H9 (cell line): Measurements from ENCODE around the gene CSRNP3. TPM values are rescaled to one million over a fixed set of nuclear protein-coding genes. Genes with fewer than 3 reads are reported as not detected.

Experiments
- DNase-seq: peaks from one replicate; pipeline ENCODE4 v3.0.0-alpha.2; 2017
- H2AFZ ChIP-seq: one replicate; pipeline ENCODE4 v1.6.1; 2013; ENCODE audit warnings: mild to moderate bottlenecking, low read length, control low read depth, moderate library complexity
- H2AK5ac ChIP-seq: 2 replicates; pipeline ENCODE4 v1.6.1; 2013; ENCODE audit warnings: low read length, control low read depth, mixed read lengths; ENCODE audit not compliant: insufficient read length
- H2BK120ac ChIP-seq: one replicate; pipeline ENCODE4 v1.6.1; 2013; ENCODE audit warnings: low read depth, mild to moderate bottlenecking, low read length, control low read depth, inconsistent platforms; ENCODE audit not compliant: poor library complexity, severe bottlenecking
- H2BK12ac ChIP-seq: 2 replicates; pipeline ENCODE4 v1.6.1; 2013; ENCODE audit warnings: low read length, control low read depth, mixed read lengths, low read depth; ENCODE audit not compliant: insufficient read length
- H2BK15ac ChIP-seq: 2 replicates; pipeline ENCODE4 v1.6.1; 2013; ENCODE audit warnings: low read depth, low read length, control low read depth
- H2BK20ac ChIP-seq: one replicate; pipeline ENCODE4 v1.6.1; 2013; ENCODE audit warnings: low read depth, mild to moderate bottlenecking, low read length, control low read depth, inconsistent platforms; ENCODE audit not compliant: poor library complexity, severe bottlenecking
- H2BK5ac ChIP-seq: 2 replicates; pipeline ENCODE4 v1.6.1; 2013; ENCODE audit warnings: low read length, control low read depth, mixed read lengths; ENCODE audit not compliant: insufficient read length
- H3K14ac ChIP-seq: 2 replicates; pipeline ENCODE4 v1.6.1; 2013; ENCODE audit warnings: low read length, control low read depth; ENCODE audit not compliant: insufficient read depth
- H3K18ac ChIP-seq: 2 replicates; pipeline ENCODE4 v1.6.1; 2013; ENCODE audit warnings: low read depth, mild to moderate bottlenecking, mixed read lengths, low read length, control low read depth; ENCODE audit not compliant: insufficient read length
- H3K23ac ChIP-seq: 2 replicates; pipeline ENCODE4 v1.6.1; 2013; ENCODE audit warnings: low read length, control low read depth, mixed read lengths, low read depth; ENCODE audit not compliant: insufficient read length
- H3K23me2 ChIP-seq: 2 replicates; pipeline ENCODE4 v1.6.1; 2013; ENCODE audit warnings: low read depth, mild to moderate bottlenecking, mixed read lengths, low read length, control low read depth; ENCODE audit not compliant: insufficient read length, poor library complexity, severe bottlenecking
- H3K27ac ChIP-seq: 2 replicates; pipeline ENCODE4 v1.5.1; 2013; ENCODE audit warnings: low read length, control low read depth, mixed read lengths, low read depth; ENCODE audit not compliant: insufficient read length
- H3K27me3 ChIP-seq: 2 replicates; pipeline ENCODE4 v1.6.1; 2013; ENCODE audit warnings: low read length, control low read depth, inconsistent platforms; ENCODE audit not compliant: insufficient read depth
- H3K4ac ChIP-seq: 2 replicates; pipeline ENCODE4 v1.6.1; 2013; ENCODE audit warnings: low read depth, mild to moderate bottlenecking, control low read depth, inconsistent platforms, low read length, moderate library complexity
- H3K4me1 ChIP-seq: 2 replicates; pipeline ENCODE4 v1.6.1; 2013; ENCODE audit warnings: low read length, control low read depth, inconsistent platforms; ENCODE audit not compliant: insufficient read depth
- H3K4me2 ChIP-seq: 2 replicates; pipeline ENCODE4 v1.6.1; 2013; ENCODE audit warnings: low read length, control low read depth, mixed read lengths; ENCODE audit not compliant: insufficient read length, insufficient read depth
- H3K56ac ChIP-seq: 2 replicates; pipeline ENCODE4 v1.6.1; 2013; ENCODE audit warnings: low read depth, mild to moderate bottlenecking, mixed read lengths, low read length, control low read depth; ENCODE audit not compliant: insufficient read length
- H3K79me1 ChIP-seq: 2 replicates; pipeline ENCODE4 v1.6.1; 2013; ENCODE audit warnings: low read depth, mild to moderate bottlenecking, moderate library complexity, low read length, control low read depth, inconsistent platforms; ENCODE audit not compliant: insufficient read depth, poor library complexity, severe bottlenecking
- H3K79me2 ChIP-seq: 2 replicates; pipeline ENCODE4 v1.6.1; 2013; ENCODE audit warnings: low read length, control low read depth, inconsistent platforms; ENCODE audit not compliant: insufficient read depth
- H3K9ac ChIP-seq: 2 replicates; pipeline ENCODE4 v1.6.1; 2013; ENCODE audit warnings: low read length, control low read depth, mixed read lengths; ENCODE audit not compliant: insufficient read length; ENCODE audit errors: extremely low read depth
- H3K9me3 ChIP-seq: one replicate; pipeline ENCODE4 v1.6.1; 2013; ENCODE audit warnings: low read depth, low read length, inconsistent platforms; ENCODE audit not compliant: control insufficient read depth
- H3T11ph ChIP-seq: one replicate; pipeline ENCODE4 v1.6.1; 2013; ENCODE audit warnings: mild to moderate bottlenecking, low read length, control low read depth, inconsistent platforms
- H4K20me1 ChIP-seq: one replicate; pipeline ENCODE4 v1.6.1; 2013; ENCODE audit not compliant: control insufficient read depth, insufficient read length, insufficient read depth
- H4K5ac ChIP-seq: 2 replicates; pipeline ENCODE4 v1.6.1; 2013; ENCODE audit warnings: low read depth, mild to moderate bottlenecking, mixed read lengths, low read length, control low read depth; ENCODE audit not compliant: insufficient read length
- H4K8ac ChIP-seq: replicated peaks from 2 replicates; pipeline ENCODE4 v1.6.1; 2013; ENCODE audit warnings: low read length, control low read depth, mixed read lengths, low read depth; ENCODE audit not compliant: insufficient read length
- H4K91ac ChIP-seq: 2 replicates; pipeline ENCODE4 v1.6.1; 2013; ENCODE audit warnings: low read depth, mild to moderate bottlenecking, moderate library complexity, mixed read lengths, low read length, control low read depth; ENCODE audit not compliant: insufficient read length
- H3K27ac Mint-ChIP-seq, 3 experiments: 2 replicates in 2 of 3; 3 replicates in 1 of 3; pipeline ENCODE4 v1.8.0; 2020 to 2021; ENCODE audit warnings: mixed read lengths in 3 of 3, mild to moderate bottlenecking in 1 of 3, moderate library complexity in 1 of 3
- H3K27me3 Mint-ChIP-seq: 2 replicates; pipeline ENCODE4 v1.8.0; 2021; ENCODE audit warnings: low read depth, mild to moderate bottlenecking, moderate library complexity, mixed read lengths
- H3K36me3 Mint-ChIP-seq, 3 experiments: 2 replicates in 2 of 3; 3 replicates in 1 of 3; pipeline ENCODE4 v1.8.0; 2020 to 2021; ENCODE audit warnings: low read depth in 3 of 3, mixed read lengths in 3 of 3; ENCODE audit not compliant: insufficient read depth in 1 of 3
- H3K4me1 Mint-ChIP-seq, 2 experiments: 2 replicates each; pipeline ENCODE4 v1.8.0; 2020; ENCODE audit warnings: mixed read lengths in 2 of 2
- H3K4me3 Mint-ChIP-seq, 2 experiments: 2 replicates in 1 of 2; 3 replicates in 1 of 2; pipeline ENCODE4 v1.8.0; 2020 to 2021; ENCODE audit warnings: mild to moderate bottlenecking in 2 of 2, mixed read lengths in 2 of 2, moderate library complexity in 1 of 2
- H3K9me3 Mint-ChIP-seq, 2 experiments: 2 replicates in 1 of 2; 3 replicates in 1 of 2; pipeline ENCODE4 v1.8.0; 2020; ENCODE audit warnings: mild to moderate bottlenecking in 2 of 2, mixed read lengths in 2 of 2, moderate library complexity in 1 of 2
- CTCF ChIP-seq: fragments of 200-600 bp; sonication (generic); conservative IDR thresholded peaks from 3 replicates; pipeline ENCODE4 v1.8.0; 2021; ENCODE audit warnings: antibody characterized with exemption, mild to moderate bottlenecking
- WGBS: extraction: QIAGEN DNeasy Blood & Tissue Kit; methylation state at CpG from one replicate; pipeline ENCODE4 v1.1.7; 2013; ENCODE audit warnings: missing lambda C conversion rate, low lambda C conversion rate, mixed read lengths; ENCODE audit not compliant: insufficient read length; ENCODE audit errors: extremely low coverage; 5-methylcytosine and 5-hydroxymethylcytosine counted together
- total RNA-seq: library from RNA; stranded (reverse); gene quantifications from 2 replicates; pipeline ENCODE4 v1.2.1, GENCODE V29; 2021

CSRNP3 gene
- total RNA-seq, 1 experiment from 2014 or later, result 3.6 TPM

DNA sequence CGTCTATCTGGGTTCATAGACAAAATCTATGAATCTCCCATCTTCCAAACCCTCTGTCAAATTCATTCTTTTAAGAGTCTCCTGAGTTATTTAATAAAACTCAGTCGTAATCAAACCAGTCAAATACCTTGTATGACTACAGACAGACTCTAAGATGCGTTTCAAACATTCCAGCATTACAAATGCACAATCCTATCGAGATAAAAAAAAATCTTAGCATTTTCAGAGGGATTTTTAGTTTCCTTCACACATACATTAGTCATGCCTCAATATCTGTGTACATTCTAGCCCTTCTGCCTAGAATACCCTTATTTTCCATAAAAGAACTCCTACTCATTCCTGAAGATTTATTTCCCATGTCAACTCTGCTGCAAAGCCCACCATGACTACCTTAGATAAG, 96.5 kb downstream of the CSRNP3 start:
- no peak overlapping the region for H3K14ac ChIP-seq
- no peak overlapping the region for H3K56ac ChIP-seq
- peaks cover 5% of the 10 kb centered on the region; the same call in 1 of the 2 replicates for H3K4me1 ChIP-seq
- H3K4ac ChIP-seq, result no peak overlapping the region
- TF ChIP-seq CTCF, result no peak
- H3K79me2 ChIP-seq, result no peaks in the 10 kb centered on the region
- H2AFZ ChIP-seq, result no peak overlapping the region
- H3K4me2 ChIP-seq, result no peak overlapping the region
- no peak overlapping the region for H4K8ac ChIP-seq
- H3K4me1 Mint-ChIP-seq, result peaks cover 18 to 21% of the 10 kb centered on the region in 2 experiments
- no peaks in the 10 kb centered on the region for H3K36me3 Mint-ChIP-seq
- no peak overlapping the region for H3K23ac ChIP-seq
- H3K18ac ChIP-seq, result no peak overlapping the region
- no peak overlapping the region for H3T11ph ChIP-seq
- no peak overlapping the region for H4K91ac ChIP-seq
- no peak for DNase-seq
- no peaks in the 10 kb centered on the region for H3K79me1 ChIP-seq
- H3K9me3 ChIP-seq, result no peaks in the 10 kb centered on the region
- H2AK5ac ChIP-seq, result no peak overlapping the region
- no peaks in the 10 kb centered on the region for H3K27me3 ChIP-seq
- H3K23me2 ChIP-seq, result no peaks in the 10 kb centered on the region
- H3K27ac ChIP-seq, result no peak overlapping the region
- WGBS, result no CpG with 5 or more reads among the region's 4 CpGs
- H2BK120ac ChIP-seq, result no peak overlapping the region
- no peak overlapping the region for H2BK12ac ChIP-seq
- no peak overlapping the region for H2BK15ac ChIP-seq
- no peaks in the 10 kb centered on the region for H4K20me1 ChIP-seq
- H3K27me3 Mint-ChIP-seq, result no peaks in the 10 kb centered on the region
- H3K9ac ChIP-seq, result no peak overlapping the region
- no peak overlapping the region for H3K27ac Mint-ChIP-seq
- H4K5ac ChIP-seq, result no peak overlapping the region
- no peak overlapping the region for H2BK5ac ChIP-seq
- H3K4me3 Mint-ChIP-seq, result no peak overlapping the region
- H3K9me3 Mint-ChIP-seq, result no peaks in the 10 kb centered on the region
- H2BK20ac ChIP-seq, result no peak overlapping the region
